GM12891 (cell line): ENCODE data around the gene IGSF8.

Experiments
- PAX5 ChIP-seq: IDR thresholded peaks from 2 replicates; pipeline ENCODE4 v1.6.1; 2011; ENCODE audit warnings: low read length, moderate library complexity, mild to moderate bottlenecking; ENCODE audit not compliant: insufficient read depth, severe bottlenecking
- POLR2A ChIP-seq: IDR thresholded peaks from 2 replicates; pipeline ENCODE4 v1.6.1; 2011; ENCODE audit warnings: low read depth, low read length, control low read depth
- POLR2AphosphoS5 ChIP-seq: IDR thresholded peaks from 2 replicates; pipeline ENCODE4 v1.6.1; 2011; ENCODE audit warnings: low read depth, low read length, control low read depth
- POU2F2 ChIP-seq: IDR thresholded peaks from 2 replicates; pipeline ENCODE4 v1.6.1; 2011; ENCODE audit warnings: low read depth, mild to moderate bottlenecking, control low read depth, low read length, moderate library complexity
- SPI1 ChIP-seq: IDR thresholded peaks from 2 replicates; pipeline ENCODE4 v1.6.1; 2011; ENCODE audit warnings: low read depth, low read length, control low read depth
- TAF1 ChIP-seq: IDR thresholded peaks from 2 replicates; pipeline ENCODE4 v1.6.1; 2011; ENCODE audit warnings: low read depth, low read length, control low read depth

DNA sequence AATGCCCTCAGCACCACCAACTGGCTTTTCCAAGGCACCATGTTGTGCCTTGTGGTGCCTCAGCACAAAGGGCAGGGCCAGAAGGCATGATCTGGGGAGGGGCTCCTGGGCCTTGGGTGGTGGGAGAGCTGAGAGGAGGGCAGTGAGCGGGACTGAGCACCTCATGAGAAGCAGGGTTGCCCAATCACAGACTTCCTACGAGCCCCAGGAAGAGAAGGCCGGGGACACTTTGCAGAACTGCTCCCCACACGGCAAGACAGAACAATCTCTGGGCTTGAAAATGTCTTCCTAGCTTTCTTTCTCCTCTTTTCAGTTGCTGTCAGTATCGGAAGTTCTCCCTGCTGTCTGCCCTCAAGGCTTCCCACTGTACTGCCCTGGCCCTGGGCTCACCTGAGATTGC lies 35.2 kb downstream of the IGSF8 start:
- TF ChIP-seq POLR2AphosphoS5 (no peak), POLR2A (no peak), TAF1 (no peak), SPI1 (no peak), PAX5 (no peak), POU2F2 (no peak)
